GM23248 (cell line): ENCODE data around the gene AMPH. TPM values are rescaled to one million over a fixed set of nuclear protein-coding genes. Genes with fewer than 3 reads are reported as not detected.

Source experiments
- DNase-seq: peaks from one replicate; pipeline ENCODE4 v3.0.0-alpha.2; 2015
- H2AFZ ChIP-seq: fragments of 200-600 bp; sonication (generic); 2 replicates; pipeline ENCODE4 v1.6.1; 2016; ENCODE audit warnings: antibody characterized with exemption
- H3F3A ChIP-seq: fragments of 200-600 bp; sonication (generic); 2 replicates; pipeline ENCODE4 v1.6.1; 2016; ENCODE audit warnings: mild to moderate bottlenecking, antibody characterized with exemption, mixed run types; ENCODE audit not compliant: insufficient read depth
- H3K27ac ChIP-seq: fragments of 200-600 bp; sonication (generic); 2 replicates; pipeline ENCODE4 v1.5.1; 2016; ENCODE audit warnings: mild to moderate bottlenecking
- H3K27me3 ChIP-seq: fragments of 200-600 bp; sonication (generic); replicated peaks from 2 replicates; pipeline ENCODE4 v1.6.1; 2016; ENCODE audit warnings: mild to moderate bottlenecking; ENCODE audit not compliant: insufficient read depth
- H3K36me3 ChIP-seq: fragments of 200-600 bp; sonication (generic); 2 replicates; pipeline ENCODE4 v1.6.1; 2016; ENCODE audit warnings: low read depth, mild to moderate bottlenecking
- H3K4me1 ChIP-seq: fragments of 200-600 bp; sonication (generic); 2 replicates; pipeline ENCODE4 v1.6.1; 2016; ENCODE audit warnings: mild to moderate bottlenecking; ENCODE audit not compliant: insufficient read depth
- H3K4me2 ChIP-seq: fragments of 200-600 bp; sonication (generic); one replicate; pipeline ENCODE4 v1.6.1; 2016; ENCODE audit warnings: mild to moderate bottlenecking; ENCODE audit not compliant: unreplicated experiment
- H3K4me3 ChIP-seq: fragments of 200-600 bp; sonication (generic); 2 replicates; pipeline ENCODE4 v1.5.1; 2016; ENCODE audit warnings: mild to moderate bottlenecking
- H3K79me2 ChIP-seq: fragments of 200-600 bp; sonication (generic); 2 replicates; pipeline ENCODE4 v1.6.1; 2016; ENCODE audit warnings: mild to moderate bottlenecking; ENCODE audit not compliant: insufficient read depth
- H3K9ac ChIP-seq: fragments of 200-600 bp; sonication (generic); 2 replicates; pipeline ENCODE4 v1.6.1; 2016; ENCODE audit warnings: mild to moderate bottlenecking
- H3K9me2 ChIP-seq: fragments of 200-600 bp; sonication (generic); 2 replicates; pipeline ENCODE4 v1.6.1; 2016; ENCODE audit warnings: mixed run types, mild to moderate bottlenecking, moderate library complexity; ENCODE audit not compliant: insufficient read depth
- H3K9me3 ChIP-seq: fragments of 200-600 bp; sonication (generic); one replicate; pipeline ENCODE4 v1.6.1; 2017; ENCODE audit warnings: low read depth
- H4K20me1 ChIP-seq: fragments of 200-600 bp; sonication (generic); 2 replicates; pipeline ENCODE4 v1.6.0; 2016; ENCODE audit not compliant: insufficient read depth
- EZH2 ChIP-seq: fragments of 200-600 bp; sonication (generic); IDR thresholded peaks from 2 replicates; pipeline ENCODE4 v1.6.1; 2018; ENCODE audit warnings: antibody characterized with exemption, mild to moderate bottlenecking; ENCODE audit not compliant: insufficient read depth, poor library complexity, severe bottlenecking
- EZH2phosphoT487 ChIP-seq: fragments of 200-600 bp; sonication (generic); IDR thresholded peaks from 2 replicates; pipeline ENCODE4 v1.6.1; 2018; ENCODE audit warnings: antibody characterized with exemption, moderate library complexity, mild to moderate bottlenecking, low read depth; ENCODE audit not compliant: insufficient read depth
- WGBS, 2 experiments: methylation state at CpG; one replicate each; pipeline ENCODE4 v1.1.6; 2015 to 2017; ENCODE audit warnings: low lambda C conversion rate in 2 of 2, low coverage in 1 of 2; ENCODE audit errors: missing lambda C conversion rate in 2 of 2; 5-methylcytosine and 5-hydroxymethylcytosine counted together
- in situ Hi-C: fragments of 300-500 bp; cut with MboI; formaldehyde crosslinking; loops from 2 replicates; pipeline ENCODE4 v1.15.0; 2020
- polyA plus RNA-seq: library from polyadenylated mRNA; unstranded; fragments of >200 nt; fragmentation: Nextera tagmentation; extraction: Ambion mirVana; gene quantifications from 2 replicates; pipeline ENCODE4 v1.2.1, GENCODE V29; 2016
- total RNA-seq: library from RNA; depleted of rRNA; stranded (reverse); fragments of >200 nt; shearing (Covaris generic); gene quantifications from 2 replicates; pipeline ENCODE4 v1.2.3, GENCODE V29; 2014

AMPH gene
- total and polyA plus RNA-seq, 2 experiments from 2014 or later: 3.1 to 4.9 TPM

- Histone ChIP-seq H3K27me3 (no peaks in the 10 kb centered on the region), H3K4me3 (no peak overlapping the region), H3K4me2 (no peak overlapping the region), H3K9me2 (no peaks in the 10 kb centered on the region; the same call in 1 of the 2 replicates), H3K9me3 (no peaks in the 10 kb centered on the region), H3K4me1 (peaks cover 11% of the 10 kb centered on the region), H3K9ac (no peak overlapping the region), H4K20me1 (no peaks in the 10 kb centered on the region), H3K79me2 (no peaks in the 10 kb centered on the region), H3K27ac (no peak overlapping the region), H2AFZ (no peak overlapping the region), H3F3A (no peaks in the 10 kb centered on the region), H3K36me3 (no peaks in the 10 kb centered on the region)
- no peak for TF ChIP-seq EZH2phosphoT487
- no peak for TF ChIP-seq EZH2
- in situ Hi-C loops: no loop called here
- 41 to 44% methylated on average over 3 of the region's 3 CpGs for WGBS, 2 experiments
- peak; percentile 51 for DNase-seq
These were observed 152.8 kb downstream of the AMPH start for GRCh38 chr7:38478404-38478803.

GRCh38 chr7:38477333-38477732 is 153.8 kb downstream of the AMPH start:
- peaks cover 11% of the 10 kb centered on the region for H3K4me1 ChIP-seq
- no peaks in the 10 kb centered on the region; the same call in 1 of the 2 replicates for H3K9me2 ChIP-seq
- DNase-seq: no peak
- no peaks in the 10 kb centered on the region for H3K9me3 ChIP-seq
- no peak overlapping the region for H3K9ac ChIP-seq
- H3K27ac ChIP-seq: no peak overlapping the region
- no peaks in the 10 kb centered on the region for H4K20me1 ChIP-seq
- H3K4me2 ChIP-seq: no peak overlapping the region
- in situ Hi-C loops: no loop called here
- no peak overlapping the region for H2AFZ ChIP-seq
- H3F3A ChIP-seq: no peaks in the 10 kb centered on the region
- no peaks in the 10 kb centered on the region for H3K36me3 ChIP-seq
- TF ChIP-seq EZH2phosphoT487: no peak
- TF ChIP-seq EZH2: no peak
- no peak overlapping the region for H3K4me3 ChIP-seq
- no peaks in the 10 kb centered on the region for H3K27me3 ChIP-seq
- H3K79me2 ChIP-seq: no peaks in the 10 kb centered on the region
- 95 to 100% methylated on average over 1 of the region's 1 CpG for WGBS, 2 experiments

- WGBS, 2 experiments: 95 to 97% methylated on average over 6 of the region's 6 CpGs
- H3K4me2 ChIP-seq: no peak overlapping the region
- peaks cover 11% of the 10 kb centered on the region for H3K4me1 ChIP-seq
- H3K36me3 ChIP-seq: no peaks in the 10 kb centered on the region
- H3K4me3 ChIP-seq: no peak overlapping the region
- in situ Hi-C loops: no loop called here
- no peaks in the 10 kb centered on the region for H3K9me3 ChIP-seq
- TF ChIP-seq EZH2phosphoT487: no peak
- no peak overlapping the region for H2AFZ ChIP-seq
- no peak for DNase-seq
- no peaks in the 10 kb centered on the region; the same call in 1 of the 2 replicates for H3K9me2 ChIP-seq
- H3K9ac ChIP-seq: no peak overlapping the region
- no peaks in the 10 kb centered on the region for H4K20me1 ChIP-seq
- H3K79me2 ChIP-seq: no peaks in the 10 kb centered on the region
- H3F3A ChIP-seq: no peaks in the 10 kb centered on the region
- H3K27me3 ChIP-seq: no peaks in the 10 kb centered on the region
- H3K27ac ChIP-seq: no peak overlapping the region
These were observed 154.4 kb downstream of the AMPH start for GRCh38 chr7:38476764-38477163.

GRCh38 chr7:38465956-38466355 is 165.2 kb downstream of the AMPH start:
- H4K20me1 ChIP-seq: no peaks in the 10 kb centered on the region
- H3K27ac ChIP-seq: no peak overlapping the region
- H3K4me1 ChIP-seq: peaks cover 10% of the 10 kb centered on the region
- no peak overlapping the region for H3K9ac ChIP-seq
- H3K9me2 ChIP-seq: no peaks in the 10 kb centered on the region
- no peaks in the 10 kb centered on the region for H3K36me3 ChIP-seq
- H3K4me2 ChIP-seq: no peak overlapping the region
- H3K4me3 ChIP-seq: no peak overlapping the region
- H2AFZ ChIP-seq: no peak overlapping the region
- H3K9me3 ChIP-seq: no peaks in the 10 kb centered on the region
- peak; percentile 4 for DNase-seq
- 75 to 79% methylated on average over 6 of the region's 6 CpGs for WGBS, 2 experiments
- no peak for TF ChIP-seq EZH2phosphoT487
- TF ChIP-seq EZH2: no peak
- in situ Hi-C loops: no loop called here
- H3F3A ChIP-seq: no peaks in the 10 kb centered on the region
- H3K79me2 ChIP-seq: no peaks in the 10 kb centered on the region
- H3K27me3 ChIP-seq: no peaks in the 10 kb centered on the region
